GDM1 (cell line): ENCODE results near the gene TFEB.

Experiments used
- DNase-seq: peaks from one replicate; lab custom pipeline; 2025; lab: John Stamatoyannopoulos, UW

Gene TFEB

GRCh38 chr6:41763470-41763869, 28.1 kb upstream of the TFEB start:
- no peak for DNase-seq

- DNase-seq: no peak
These were observed 24.6 kb upstream of the TFEB start for GRCh38 chr6:41759905-41760579.

GRCh38 chr6:41759106-41759904, 23.9 kb upstream of the TFEB start:
- no peak for DNase-seq

DNA sequence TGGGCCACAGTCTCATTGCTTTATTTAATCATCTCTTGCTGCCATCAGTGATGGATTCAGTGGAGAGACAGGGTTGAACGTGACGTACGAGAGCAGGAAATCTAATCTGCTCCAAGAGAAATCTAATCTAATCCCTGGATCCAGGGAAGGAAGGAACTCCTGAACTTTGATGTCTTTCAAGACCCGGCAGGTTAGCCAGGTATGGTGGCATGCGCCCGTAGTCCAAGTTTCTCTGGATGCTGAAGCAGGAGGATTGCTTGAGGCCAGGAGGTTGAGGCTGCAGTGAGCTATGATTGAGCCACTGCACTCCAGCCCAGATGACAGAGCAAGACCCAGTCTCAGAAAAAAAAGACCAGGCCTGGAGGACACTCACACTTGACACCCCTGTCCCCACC, 23.2 kb upstream of the TFEB start:
- no peak for DNase-seq

- no peak for DNase-seq
These were observed 22.7 kb upstream of the TFEB start for GRCh38 chr6:41757931-41758640.

DNA sequence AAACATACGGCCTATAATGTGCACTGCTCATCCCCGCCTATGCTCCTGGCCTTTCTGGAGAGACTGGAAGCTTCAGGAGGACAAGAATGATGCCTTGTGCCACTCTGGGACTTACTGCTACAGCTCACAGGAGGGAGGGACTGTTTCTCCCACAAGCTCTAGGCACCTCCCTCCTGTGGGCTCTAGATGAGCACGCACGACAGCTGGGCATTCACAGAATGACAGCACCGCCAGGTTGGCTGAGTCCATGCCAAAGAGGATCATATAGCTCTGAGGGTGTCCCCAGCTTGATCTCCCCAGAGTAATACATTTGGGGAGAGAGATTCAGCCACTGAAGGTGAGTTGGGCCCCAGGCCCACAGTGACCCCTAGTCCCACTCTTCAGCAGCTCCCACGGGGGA, 21.9 kb upstream of the TFEB start:
- DNase-seq: no peak

- DNase-seq: no peak
These were observed 20.9 kb upstream of the TFEB start for GRCh38 chr6:41756354-41756753.

DNA sequence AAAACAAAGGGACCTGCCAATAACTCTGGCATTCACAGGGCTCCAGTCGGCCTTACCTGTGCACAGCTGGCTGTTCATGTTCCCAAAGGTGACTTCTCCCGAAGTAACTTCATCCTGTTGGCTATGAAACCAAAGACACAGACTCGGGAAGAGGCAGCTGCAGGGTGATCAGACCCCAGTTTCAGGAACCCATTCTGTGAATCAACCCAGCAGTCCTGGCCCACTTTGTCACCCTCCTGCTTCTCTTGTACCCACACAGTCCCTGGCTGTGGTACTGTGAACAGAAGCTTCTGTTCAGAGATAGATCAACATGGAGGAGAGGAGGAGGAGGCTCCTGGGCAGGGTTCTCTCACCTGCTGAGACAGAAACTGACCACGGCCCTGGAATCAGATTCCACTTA, 20.5 kb upstream of the TFEB start:
- no peak for DNase-seq

GRCh38 chr6:41750374-41750773, 15.0 kb upstream of the TFEB start:
- no peak for DNase-seq

DNA sequence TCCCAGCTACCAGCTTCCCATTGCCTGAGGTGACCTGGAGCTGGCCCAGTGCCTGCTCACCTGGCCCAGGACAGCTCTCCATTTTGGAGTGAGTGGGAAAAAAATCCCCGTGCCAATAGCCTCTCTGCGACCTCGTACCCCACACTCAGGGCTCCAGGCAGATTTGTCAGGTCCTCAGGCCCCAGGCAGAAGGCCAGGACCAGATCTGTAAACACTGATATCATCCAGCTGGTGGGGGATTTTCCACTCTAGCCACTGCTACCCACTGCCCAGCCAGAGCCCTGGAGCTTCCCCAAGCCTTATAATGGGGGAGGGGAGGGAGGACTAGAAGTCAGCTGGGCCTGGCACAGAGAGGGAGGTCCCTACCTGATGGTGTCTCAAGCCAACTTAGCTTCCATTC, 13.1 kb upstream of the TFEB start:
- DNase-seq: no peak

GRCh38 chr6:41748102-41748477, 12.7 kb upstream of the TFEB start:
- no peak for DNase-seq

DNA sequence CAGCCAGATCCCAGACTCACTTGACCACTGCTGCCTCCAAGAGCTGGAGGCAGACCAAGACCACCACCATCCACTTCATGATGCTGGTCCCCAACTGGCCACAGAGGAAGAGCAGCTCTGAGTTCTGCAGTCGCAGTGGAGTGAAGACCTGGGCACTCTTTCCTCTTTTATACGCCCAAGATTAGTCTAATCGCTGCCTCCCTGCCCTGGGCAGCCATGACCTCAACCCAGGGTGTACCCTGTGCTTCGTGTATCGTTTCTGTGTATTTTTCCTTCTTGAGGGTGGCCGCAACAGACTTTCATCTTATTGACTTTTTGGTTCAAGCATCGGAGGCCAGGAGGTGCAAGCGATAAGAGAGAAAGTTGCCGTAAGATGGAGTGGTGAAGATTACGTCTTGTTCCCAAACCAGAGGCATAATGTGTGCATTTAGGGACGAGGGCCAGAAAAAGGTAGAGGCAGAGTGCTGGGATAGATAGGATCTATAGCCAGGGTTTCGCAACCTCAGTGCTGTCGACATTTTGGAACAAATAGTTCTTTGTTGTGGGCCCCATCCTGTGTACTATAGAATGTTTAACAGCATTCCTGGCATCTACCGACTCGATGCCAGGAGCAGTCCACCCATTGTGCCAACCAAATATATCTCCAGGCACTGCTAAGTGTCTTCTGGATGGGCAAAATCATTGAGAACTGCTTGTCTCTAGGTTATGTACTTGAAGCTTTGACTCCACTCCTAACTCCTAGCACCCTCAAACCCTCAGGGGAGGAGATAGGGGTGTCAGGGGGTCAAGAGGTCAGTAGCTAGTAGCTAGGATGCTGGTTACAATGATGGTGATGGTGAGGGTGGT, 12.1 kb upstream of the TFEB start, which contains the start of gene PGC:
Gene PGC (minus strand): TSS at position 142 of the 846 bp plus-strand sequence. CDS start 63 bp downstream, at position 79.
- no peak for DNase-seq

- no peak for DNase-seq
These were observed 10.7 kb upstream of the TFEB start for GRCh38 chr6:41746107-41746506.

DNA sequence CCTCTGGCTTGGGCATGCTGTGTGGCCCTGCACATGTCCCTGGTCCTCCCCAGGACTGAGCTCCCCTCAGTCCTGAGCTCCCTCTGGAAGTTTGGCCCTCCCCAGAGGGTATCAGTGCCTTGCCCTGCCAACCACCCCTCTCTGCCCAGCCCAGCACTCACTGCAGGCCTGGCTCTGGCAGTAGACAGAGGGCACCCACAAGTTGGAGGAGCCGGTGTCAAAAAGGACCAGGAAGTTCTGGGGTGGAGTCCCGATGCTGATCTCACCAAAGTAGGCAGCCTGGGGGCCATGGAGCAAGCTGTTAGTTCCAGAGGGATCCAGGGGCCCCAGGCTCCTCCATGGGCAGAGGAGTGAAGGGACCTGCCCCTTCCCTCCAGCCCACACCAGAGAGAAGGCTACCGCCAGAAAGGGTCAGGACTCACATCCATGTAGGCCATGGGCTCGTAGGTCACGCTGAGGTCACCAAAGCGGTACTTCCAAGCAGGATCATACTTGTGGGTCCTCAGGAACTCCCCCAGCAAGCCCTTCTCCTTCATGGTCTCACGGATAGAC, 8.9 kb upstream of the TFEB start:
- no peak for DNase-seq

GRCh38 chr6:41743406-41744235, 8.2 kb upstream of the TFEB start:
- no peak for DNase-seq

- no peak for DNase-seq
These were observed 6.5 kb upstream of the TFEB start for GRCh38 chr6:41741625-41742490.

GRCh38 chr6:41740366-41741162, 5.2 kb upstream of the TFEB start:
- no peak for DNase-seq

GRCh38 chr6:41739041-41739440, 3.6 kb upstream of the TFEB start:
- DNase-seq: no peak

DNA sequence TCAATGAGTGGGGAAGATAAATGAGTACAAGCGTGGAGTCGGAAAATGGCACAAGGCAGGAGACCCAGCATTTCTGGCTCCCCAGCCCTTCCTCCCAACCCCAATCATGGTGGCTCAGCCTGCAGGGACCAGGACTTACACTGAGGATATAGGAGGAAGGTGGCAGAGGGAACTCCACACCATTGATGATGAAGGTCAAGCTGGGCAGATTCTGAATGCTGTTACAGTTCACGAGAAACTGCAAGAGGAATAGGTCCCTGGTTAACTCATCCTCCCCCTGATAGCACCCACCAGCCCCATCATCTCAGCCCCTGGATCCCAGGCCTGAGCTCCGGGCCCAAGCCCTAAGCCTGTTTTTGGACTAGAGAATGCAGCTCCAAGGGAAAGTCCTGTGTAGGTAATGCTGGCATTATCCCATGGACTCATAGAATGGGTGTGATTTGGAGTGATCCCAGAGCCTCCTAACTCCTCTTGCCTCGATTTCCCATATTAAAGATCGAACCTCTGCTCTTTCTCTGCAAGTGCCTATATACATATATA, 2.3 kb upstream of the TFEB start:
- DNase-seq: no peak
